RWPE1 (cell line): ENCODE measurements around the gene HIGD1C.

ENCODE experiments used
- CTCF ChIA-PET: fragments of 350-600 bp; sonication (Branson Sonifier 250); formaldehyde crosslinking; extraction: SDS; loops from one replicate; lab custom pipeline; 2021; lab: Yijun Ruan, JAX
- POLR2A ChIA-PET: fragments of 400-600 bp; formaldehyde crosslinking; extraction: SDS; loops from one replicate; lab custom pipeline; 2020; ENCODE audit warnings: antibody characterized with exemption; ENCODE audit not compliant: low non-redundant PET; lab: Yijun Ruan, JAX
- DNase-seq: peaks from one replicate; pipeline ENCODE4 v3.0.0; 2012; ENCODE audit warnings: low spot score
- H3K27ac ChIP-seq: fragments of 450-650 bp; 2 replicates; pipeline ENCODE4 v1.5.1; 2017
- TF ChIP-seq, protein P1 (sequence below): fragments of 450-650 bp; conservative IDR thresholded peaks from 2 replicates; pipeline ENCODE4 v1.5.1; 2017; ENCODE audit warnings: low read depth, mild to moderate bottlenecking

The HIGD1C gene

DNA sequence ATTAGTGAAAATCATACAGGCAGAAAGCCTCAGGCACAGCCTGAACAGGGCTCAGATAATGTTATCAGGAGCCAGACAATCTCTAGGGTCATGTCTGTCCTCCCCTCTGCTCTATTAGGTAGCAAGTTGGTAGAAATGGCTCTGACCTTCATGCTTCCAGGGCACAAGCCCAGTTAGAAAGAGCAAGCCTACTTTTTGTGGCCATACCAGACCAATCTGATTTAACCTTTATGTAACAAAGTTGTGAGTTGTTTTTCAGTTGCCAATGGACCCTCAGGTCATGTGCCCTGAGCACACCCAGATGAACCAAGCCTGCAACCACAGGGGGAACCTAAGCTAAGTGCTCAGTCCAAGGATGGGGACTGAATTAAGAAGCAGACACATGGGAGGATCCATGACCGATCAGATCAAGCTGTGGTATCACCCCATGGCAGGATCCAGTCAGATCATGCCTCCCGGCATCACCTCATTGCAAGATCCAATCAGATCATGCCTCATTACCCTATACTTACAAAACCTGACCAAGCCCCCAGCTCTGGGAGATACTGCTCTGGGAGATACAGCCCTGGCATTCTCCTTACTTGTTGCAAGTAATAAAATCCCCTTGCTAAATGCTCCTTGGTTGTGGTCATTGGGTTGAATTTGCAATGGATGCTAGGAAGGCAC lies 18.8 kb upstream of the HIGD1C start:
- CTCF ChIA-PET, result no interaction called here
- DNase-seq, result no peak
- POLR2A ChIA-PET, result no interaction called here
- no peak overlapping the region for H3K27ac ChIP-seq
- TF ChIP-seq, protein P1, sequence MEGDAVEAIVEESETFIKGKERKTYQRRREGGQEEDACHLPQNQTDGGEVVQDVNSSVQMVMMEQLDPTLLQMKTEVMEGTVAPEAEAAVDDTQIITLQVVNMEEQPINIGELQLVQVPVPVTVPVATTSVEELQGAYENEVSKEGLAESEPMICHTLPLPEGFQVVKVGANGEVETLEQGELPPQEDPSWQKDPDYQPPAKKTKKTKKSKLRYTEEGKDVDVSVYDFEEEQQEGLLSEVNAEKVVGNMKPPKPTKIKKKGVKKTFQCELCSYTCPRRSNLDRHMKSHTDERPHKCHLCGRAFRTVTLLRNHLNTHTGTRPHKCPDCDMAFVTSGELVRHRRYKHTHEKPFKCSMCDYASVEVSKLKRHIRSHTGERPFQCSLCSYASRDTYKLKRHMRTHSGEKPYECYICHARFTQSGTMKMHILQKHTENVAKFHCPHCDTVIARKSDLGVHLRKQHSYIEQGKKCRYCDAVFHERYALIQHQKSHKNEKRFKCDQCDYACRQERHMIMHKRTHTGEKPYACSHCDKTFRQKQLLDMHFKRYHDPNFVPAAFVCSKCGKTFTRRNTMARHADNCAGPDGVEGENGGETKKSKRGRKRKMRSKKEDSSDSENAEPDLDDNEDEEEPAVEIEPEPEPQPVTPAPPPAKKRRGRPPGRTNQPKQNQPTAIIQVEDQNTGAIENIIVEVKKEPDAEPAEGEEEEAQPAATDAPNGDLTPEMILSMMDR, result no peak

DNA sequence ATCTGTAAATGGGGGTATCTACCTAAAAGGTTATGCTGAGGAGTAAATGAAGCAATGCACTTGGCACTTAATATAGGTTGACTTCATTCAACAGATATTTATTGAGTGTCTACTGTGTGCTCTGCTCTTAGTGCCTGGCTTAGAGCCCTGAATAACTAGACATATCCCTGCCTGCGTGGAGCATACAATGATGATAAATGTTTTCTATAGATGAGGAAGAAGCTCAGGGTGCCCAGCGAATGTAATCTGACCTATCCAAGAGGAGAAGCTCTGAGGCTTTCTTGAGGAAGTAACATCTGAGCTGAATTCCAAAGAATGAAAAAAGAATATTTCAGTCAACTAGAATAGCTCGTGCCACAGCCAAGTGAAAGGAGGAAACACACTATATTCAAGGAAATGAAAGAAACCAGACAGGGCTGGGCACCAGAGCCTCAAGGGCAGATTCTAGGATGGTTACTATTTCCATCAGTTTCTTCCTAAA lies 17.9 kb upstream of the HIGD1C start:
- no peak for DNase-seq
- H3K27ac ChIP-seq, result no peak overlapping the region
- ChIA-PET CTCF (no interaction called here), POLR2A (no interaction called here)
- TF ChIP-seq, protein P1, result no peak

DNA sequence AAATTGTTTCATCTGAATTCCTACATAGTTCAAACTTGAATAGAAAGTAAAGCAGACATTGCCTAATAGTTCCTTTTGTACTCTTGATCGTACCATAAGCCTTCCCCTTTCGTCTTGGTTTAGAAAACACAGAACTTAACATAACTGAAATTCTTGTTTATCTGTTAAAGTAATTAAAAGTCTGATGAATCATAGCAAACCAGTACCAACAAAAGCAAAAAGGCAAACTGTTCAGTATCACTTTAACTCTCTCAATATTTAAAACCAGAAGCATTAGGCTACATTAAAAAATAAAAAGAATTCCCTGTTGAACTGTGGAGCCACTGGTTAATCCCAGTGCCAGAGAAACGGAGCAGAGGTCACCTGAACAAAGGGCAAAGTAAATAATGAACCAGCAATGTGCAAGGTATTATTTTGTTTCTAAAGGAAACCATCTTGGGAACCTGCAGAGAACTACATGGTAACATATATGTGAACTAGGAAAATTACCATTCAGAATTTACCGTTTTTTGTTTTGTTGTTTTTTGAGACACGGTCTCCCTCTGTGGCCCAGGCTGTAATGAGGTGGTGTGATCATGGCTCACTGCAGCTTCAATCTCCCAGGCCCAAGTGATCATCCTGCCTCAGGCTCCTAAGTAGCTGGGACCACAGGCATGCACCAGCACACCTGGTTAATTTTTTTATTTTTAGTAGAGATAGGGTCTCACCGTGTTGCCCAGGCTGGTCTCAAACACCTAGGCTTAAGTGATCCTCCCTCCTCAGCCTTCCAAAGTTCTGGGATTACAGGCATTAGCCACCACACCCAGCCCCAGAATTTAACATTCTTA lies 17.1 kb upstream of the HIGD1C start:
- TF ChIP-seq, protein P1, result no peak
- no peak for DNase-seq
- peak overlapping the region; percentile 38; the same call in 1 of the 2 replicates for H3K27ac ChIP-seq
- POLR2A ChIA-PET, result no interaction called here
- CTCF ChIA-PET, result interaction anchor here (0.6 kb wide), 1 partner anchor 234 kb away, joined by 8 read pairs; no protein-coding TSS in a partner anchor

DNA sequence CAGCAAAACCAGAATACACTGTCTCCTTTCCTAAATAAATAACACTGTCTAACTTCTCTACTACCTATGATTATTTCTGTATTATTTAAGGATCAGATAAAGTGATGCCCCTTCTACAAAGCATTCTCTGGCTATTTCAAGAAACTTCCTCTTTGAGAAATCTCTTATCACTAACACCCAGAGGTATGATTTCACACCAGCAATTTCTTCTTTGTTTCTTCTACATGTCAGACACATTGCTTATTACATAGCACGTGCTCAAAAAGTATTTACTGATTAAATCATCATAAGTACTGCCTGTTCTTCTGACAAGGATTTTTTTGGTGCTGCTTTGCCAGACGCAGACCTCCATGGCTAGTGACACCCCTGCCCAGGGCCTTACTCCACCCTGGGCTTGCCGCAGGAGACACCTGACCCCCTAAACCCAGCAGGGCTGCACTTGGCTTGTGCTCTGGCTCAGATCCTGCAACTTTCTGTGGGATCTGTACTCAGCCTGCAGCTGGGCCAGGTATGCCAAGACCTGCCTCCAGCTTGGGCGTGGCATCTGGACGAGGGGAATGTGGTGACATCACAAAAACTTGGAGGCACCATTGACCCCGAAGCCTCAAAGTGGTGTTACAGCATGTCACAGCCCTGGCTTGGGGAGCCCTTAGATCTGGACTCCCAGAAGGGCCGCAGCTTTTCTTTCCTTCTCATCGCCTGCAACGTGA lies 15.4 kb upstream of the HIGD1C start:
- TF ChIP-seq, protein P1, result no peak
- ChIA-PET POLR2A (no interaction called here), CTCF (no interaction called here)
- H3K27ac ChIP-seq, result no peak overlapping the region
- no peak for DNase-seq

DNA sequence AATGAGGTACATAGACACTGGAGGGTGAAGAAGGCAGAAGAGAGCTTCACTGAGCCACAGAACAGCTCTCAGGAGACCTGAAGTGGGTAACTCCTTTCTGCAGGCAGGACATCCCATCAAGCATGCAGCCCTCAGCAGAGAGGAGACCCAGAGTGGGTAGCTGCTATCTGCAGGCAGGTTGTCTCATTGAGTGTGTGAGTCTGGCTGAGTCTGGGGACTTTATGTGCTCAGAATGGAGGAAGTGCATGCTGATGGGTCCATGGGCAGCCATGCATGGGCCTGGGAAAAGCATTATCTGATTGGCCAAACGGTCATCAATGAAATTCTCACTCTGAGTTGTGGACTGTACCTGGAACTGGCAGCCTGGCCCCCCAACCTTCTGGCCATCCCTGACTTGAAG lies 14.7 kb upstream of the HIGD1C start:
- no peak overlapping the region for H3K27ac ChIP-seq
- no peak for DNase-seq
- ChIA-PET POLR2A (no interaction called here), CTCF (no interaction called here)
- TF ChIP-seq, protein P1, result no peak

DNA sequence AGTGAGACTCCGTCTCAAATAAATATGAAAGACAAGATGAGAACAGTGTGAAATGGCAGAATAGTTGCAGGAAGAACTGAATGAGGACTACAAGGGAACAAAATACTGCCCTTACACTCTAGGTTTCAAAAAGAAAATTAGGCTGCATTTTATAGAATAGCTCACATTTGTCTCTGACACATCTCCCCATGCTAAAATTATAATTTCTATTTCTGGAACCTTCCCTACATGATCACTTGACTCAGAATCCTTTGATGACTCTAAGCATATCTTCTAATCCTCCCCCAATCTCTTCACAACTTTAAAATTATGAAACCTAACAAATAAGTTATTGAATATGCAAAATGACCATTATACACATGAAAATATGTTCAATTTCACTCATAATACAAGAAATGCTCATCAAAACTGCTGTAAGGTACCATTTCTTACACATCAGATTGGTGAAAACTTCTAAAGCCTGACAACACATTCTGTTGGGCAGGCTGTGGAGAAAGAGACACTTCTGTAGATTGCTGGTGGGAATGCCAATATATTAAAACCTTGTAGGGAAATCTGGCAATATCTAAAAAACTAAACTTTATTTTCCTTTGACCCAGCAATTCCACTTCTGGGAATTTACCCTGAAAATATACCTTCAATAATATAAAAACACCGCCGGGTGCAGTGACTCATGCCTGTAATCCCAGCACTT lies 4.3 kb upstream of the HIGD1C start:
- CTCF ChIA-PET, result no interaction called here
- DNase-seq, result no peak
- H3K27ac ChIP-seq, result no peak overlapping the region
- TF ChIP-seq, protein P1, result no peak
- POLR2A ChIA-PET, result no interaction called here
